Measurements from ENCODE around the gene PCP2. TPM values are rescaled to one million over a fixed set of nuclear protein-coding genes. Genes with fewer than 3 reads are reported as not detected.
"Not testable (repeated sequence)": the region's sequence is repeated elsewhere in the genome, so short reads cannot be mapped to it uniquely, and the experiment has no call there.

PCP2 gene
- polyA plus RNA-seq, 6 donors from 2014 or later = 0.64 to 0.76 (median 0.70) TPM; not detected in 2

DNA sequence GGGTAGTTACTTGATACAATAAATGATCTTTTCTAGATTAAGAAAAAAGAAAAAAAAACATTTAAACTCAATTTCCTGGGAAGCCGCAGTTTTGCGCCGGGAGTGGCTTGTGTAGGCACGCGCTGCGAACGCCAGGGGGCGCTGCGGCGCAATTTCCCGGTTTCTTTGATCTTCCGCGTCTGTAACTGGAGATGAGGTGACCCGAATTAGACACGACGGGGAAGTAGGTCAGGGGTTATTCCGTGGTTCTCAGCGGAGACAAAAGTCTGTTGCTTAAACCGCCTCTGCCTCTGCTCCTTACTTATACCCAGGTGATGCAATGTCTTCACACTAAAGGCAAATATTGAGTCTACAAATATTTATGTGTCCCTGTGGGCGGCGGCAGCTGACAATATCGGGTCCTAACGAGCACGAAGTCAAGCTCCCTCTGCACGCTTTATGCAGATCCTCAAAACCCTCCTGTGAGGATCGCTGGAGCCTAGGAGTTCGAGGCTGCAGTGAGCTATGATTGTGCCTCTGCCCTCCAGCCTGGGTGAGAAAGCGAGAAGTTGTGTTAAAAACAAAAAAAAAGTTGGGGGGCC, 18.6 kb upstream of the PCP2 start:
- H3K4me3 Mint-ChIP-seq = peak overlapping the region; percentile 59 to 92 (median 85)
- no peaks in the 10 kb centered on the region for H3K36me3 Mint-ChIP-seq
- H3K4me1 Mint-ChIP-seq = peaks cover 10 to 15% (median 14%) of the 10 kb centered on the region in 3 donors
- DNase-seq = peak; percentile 74
- H3K27ac Mint-ChIP-seq = peak overlapping the region in 3 of 6 donors; percentile 44 to 94 (median 90)
- H3K9me3 Mint-ChIP-seq = no peaks in the 10 kb centered on the region
- H3K27me3 Mint-ChIP-seq = peaks cover 0 to 10% (median 0%) of the 10 kb centered on the region in 3 donors
- ATAC-seq (ENCODE audit: low read depth in 2 of 2) = peak; percentile 90 to 93

DNA sequence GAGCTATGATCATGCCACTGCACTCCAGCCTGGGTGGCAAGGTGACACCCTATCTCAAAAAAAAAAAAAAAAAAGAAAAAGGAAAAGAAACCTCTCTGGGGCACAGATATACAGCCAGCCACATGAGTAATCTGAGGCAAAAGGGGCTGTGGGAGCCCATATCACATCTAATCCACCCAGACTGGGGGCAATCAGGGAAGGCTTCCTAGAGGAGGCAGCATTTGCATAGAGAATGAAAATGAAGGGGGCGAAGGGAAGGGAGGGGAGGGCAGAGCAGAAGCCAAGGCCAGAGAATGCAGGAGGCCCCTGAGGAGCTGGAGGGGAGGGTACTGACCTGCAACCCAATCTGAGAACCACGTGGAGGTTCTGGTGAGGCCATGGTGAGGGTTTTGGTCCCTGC, 16.6 kb upstream of the PCP2 start:
- no peak for DNase-seq

DNA sequence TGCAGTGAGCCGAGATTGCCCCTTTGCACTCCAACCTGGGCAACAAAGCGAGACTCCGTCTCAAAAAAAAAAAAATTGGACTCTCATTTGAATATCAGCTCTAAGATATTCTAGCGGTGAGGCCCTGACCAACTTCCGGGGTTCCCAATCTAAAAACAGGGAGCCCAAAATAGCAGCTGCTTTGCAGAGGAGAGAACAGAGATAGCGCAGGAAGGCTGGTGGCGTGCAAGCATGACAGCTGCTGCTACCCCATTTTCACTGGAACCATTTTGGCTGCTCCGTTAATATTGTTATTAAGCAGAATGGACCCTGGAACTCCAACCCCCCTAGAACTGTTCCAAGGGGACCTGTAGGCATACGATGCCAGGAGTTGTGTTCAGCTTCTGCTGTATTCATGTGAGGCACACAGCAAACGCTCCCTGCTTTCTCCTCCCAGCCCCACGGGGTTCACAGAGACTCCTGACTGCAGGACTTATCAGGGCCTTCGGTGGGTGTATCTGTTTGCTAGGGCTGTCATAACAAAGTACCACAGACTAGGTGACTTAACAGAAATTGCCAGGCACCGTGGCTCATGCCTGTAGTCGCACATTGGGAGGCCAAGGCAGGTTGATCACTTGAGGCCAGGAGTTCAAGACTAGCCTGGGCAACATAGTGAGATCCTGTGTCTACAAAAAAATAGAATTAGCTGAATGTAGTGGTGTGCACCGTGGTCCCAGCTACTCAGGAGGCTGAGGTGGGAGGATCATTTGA, 14.9 kb upstream of the PCP2 start:
- H3K4me1 Mint-ChIP-seq = peaks cover 14 to 20% (median 19%) of the 10 kb centered on the region in 3 donors
- peaks cover 0 to 10% (median 0%) of the 10 kb centered on the region in 3 donors for H3K27me3 Mint-ChIP-seq
- no peak for DNase-seq
- H3K4me3 Mint-ChIP-seq = no peak overlapping the region
- no peak for ATAC-seq (ENCODE audit: low read depth in 2 of 2)
- H3K27ac Mint-ChIP-seq = no peak overlapping the region
- H3K36me3 Mint-ChIP-seq = peaks cover 0 to 10% of the 10 kb centered on the region in 2 donors
- H3K9me3 Mint-ChIP-seq = no peaks in the 10 kb centered on the region

More for the DNA sequence above, 16.6 kb upstream of the PCP2 start:
- Mint-ChIP-seq H3K4me3 (peak overlapping the region in 1 of 8 donors; percentile 70), H3K9me3 (no peaks in the 10 kb centered on the region), H3K4me1 (peaks cover 13 to 16% (median 14%) of the 10 kb centered on the region in 3 donors), H3K27ac (peak overlapping the region in 1 of 6 donors; percentile 71), H3K36me3 (peaks cover 0 to 10% of the 10 kb centered on the region in 2 donors), H3K27me3 (peaks cover 0 to 10% (median 0%) of the 10 kb centered on the region in 3 donors)
- no peak for ATAC-seq (ENCODE audit: low read depth in 2 of 2)

DNA sequence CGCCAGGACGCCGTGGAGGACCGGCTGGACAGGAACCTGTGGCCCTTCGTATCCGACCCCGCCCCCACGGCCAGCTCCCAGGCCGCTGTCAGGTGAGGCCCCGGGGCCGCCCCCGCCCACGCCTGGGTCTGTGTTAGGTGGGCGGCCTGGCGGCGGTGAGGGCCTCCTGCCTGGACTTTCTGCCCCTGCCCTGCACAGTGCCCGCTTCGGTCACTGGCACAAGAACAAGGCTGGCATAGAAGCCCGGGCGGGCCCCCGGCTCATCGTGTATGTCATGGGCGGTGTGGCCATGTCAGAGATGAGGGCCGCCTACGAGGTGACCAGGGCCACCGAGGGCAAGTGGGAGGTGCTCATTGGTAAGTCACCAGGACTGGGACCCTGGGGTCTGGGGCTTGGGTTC, 13.6 kb upstream of the PCP2 start:
- Mint-ChIP-seq H3K27me3 (peaks cover 0 to 1% (median 0%) of the 10 kb centered on the region in 3 donors), H3K36me3 (peaks cover 0 to 10% of the 10 kb centered on the region in 2 donors), H3K4me3 (no peak overlapping the region), H3K27ac (no peak overlapping the region), H3K4me1 (peaks cover 8 to 11% (median 9%) of the 10 kb centered on the region in 3 donors), H3K9me3 (no peaks in the 10 kb centered on the region)
- ATAC-seq (ENCODE audit: low read depth in 2 of 2) (no peak), DNase-seq (no peak)

DNA sequence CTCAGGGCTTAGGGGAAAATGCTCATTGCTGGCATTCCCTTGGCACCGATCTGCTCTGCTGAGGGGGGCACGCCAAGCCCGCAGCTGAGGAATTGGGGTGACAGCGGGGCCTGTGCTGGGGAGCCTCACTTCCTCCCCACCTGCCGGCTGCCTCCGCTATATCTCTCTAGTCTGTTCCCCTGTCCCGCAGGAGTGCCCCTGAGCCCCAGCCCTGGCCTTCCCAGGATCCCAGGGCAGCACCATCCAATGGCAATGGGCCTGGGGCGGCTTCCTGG, 12.8 kb upstream of the PCP2 start:
- Mint-ChIP-seq H3K4me3 (no peak overlapping the region), H3K4me1 (peaks cover 2 to 9% (median 7%) of the 10 kb centered on the region in 3 donors), H3K27me3 (no peaks in the 10 kb centered on the region), H3K27ac (peak overlapping the region in 1 of 6 donors; percentile 79), H3K36me3 (peaks cover 0 to 10% of the 10 kb centered on the region in 2 donors), H3K9me3 (no peaks in the 10 kb centered on the region)
- DNase-seq (no peak), ATAC-seq (ENCODE audit: low read depth in 2 of 2) (no peak)

DNA sequence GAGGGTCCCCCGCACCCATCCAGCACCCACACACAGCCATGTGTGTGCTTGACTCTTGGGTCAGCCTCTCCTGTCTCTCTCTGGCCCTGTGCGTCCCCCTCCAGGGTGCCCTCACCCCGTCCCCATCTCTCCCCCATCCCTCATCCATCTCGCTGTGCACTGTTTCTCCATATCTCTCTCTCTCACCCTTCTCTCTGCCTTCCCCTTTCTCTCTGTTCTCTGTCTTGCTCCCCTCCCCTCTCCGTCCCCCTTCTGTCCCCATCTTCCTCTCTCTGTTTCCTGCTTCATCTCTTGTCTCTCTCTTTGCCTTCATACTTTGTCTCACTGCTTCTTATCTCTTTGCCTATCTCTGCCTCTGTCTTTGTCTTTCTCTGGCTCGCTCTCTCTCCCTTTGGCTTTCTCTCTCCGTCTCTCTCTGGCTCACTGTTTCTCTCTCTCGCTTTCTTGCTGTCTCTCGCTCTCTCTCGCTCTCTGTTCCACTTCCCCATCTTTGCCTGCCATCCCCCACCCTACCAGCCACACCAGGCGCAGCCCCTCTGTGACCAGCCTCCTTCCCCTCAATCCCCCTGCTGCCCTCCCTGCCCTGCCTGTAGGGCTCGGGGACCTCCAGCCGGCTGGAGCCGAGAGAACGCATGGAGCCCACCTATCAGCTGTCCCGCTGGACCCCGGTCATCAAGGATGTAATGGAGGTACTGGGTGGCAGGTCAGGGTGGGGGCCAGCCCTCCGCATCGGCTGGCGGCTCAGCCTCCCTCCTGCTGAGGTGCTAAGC, 12.3 kb upstream of the PCP2 start:
- no peaks in the 10 kb centered on the region for H3K9me3 Mint-ChIP-seq
- H3K27ac Mint-ChIP-seq = peak overlapping the region in 1 of 6 donors; percentile 30
- ATAC-seq (ENCODE audit: low read depth in 2 of 2) = no peak
- H3K27me3 Mint-ChIP-seq = no peaks in the 10 kb centered on the region
- peaks cover 0 to 10% of the 10 kb centered on the region in 2 donors for H3K36me3 Mint-ChIP-seq
- peaks cover 2 to 9% (median 7%) of the 10 kb centered on the region in 3 donors for H3K4me1 Mint-ChIP-seq
- no peak for DNase-seq
- H3K4me3 Mint-ChIP-seq = peak overlapping the region in 1 of 8 donors; percentile 44

DNA sequence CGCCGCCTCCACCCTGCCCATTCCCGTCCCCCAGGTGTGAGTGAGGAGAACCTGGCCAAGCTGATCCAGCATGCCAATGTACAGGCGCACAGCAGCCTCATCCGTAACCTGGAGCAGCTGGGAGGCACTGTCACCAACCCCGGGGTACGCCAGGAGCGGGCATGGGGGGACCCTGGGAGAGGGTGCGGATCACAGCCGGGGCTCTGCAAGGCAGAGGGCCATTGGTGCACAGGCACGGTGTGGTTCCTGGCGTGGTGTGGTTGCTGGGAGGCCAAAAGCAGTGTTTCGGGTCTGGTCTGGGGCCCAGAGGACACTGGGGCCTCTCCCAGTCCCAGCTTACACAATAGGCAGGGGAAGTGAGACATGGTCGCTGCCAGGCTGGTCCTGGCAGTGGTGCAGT, 11.6 kb upstream of the PCP2 start:
- H3K27ac Mint-ChIP-seq = peak overlapping the region in 1 of 6 donors; percentile 83

DNA sequence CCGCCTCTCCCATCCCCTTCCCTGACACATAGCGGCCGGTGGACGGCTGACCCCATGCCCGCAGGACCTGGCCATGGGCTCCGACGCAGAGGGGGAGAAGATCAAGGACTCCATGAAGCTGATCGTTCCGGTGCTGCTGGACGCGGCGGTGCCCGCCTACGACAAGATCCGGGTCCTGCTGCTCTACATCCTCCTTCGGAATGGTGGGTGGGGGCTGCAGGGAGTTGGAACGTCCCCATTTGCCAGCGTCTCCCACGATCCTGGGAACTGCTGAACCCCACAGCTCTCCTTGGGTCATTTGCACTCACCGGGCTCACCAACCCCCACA, 11.0 kb upstream of the PCP2 start:
- ATAC-seq (ENCODE audit: low read depth in 2 of 2) (no peak), DNase-seq (no peak)
- no peaks in the 10 kb centered on the region for H3K27me3 Mint-ChIP-seq
- no peak overlapping the region for H3K27ac Mint-ChIP-seq
- peak overlapping the region in 1 of 8 donors; percentile 35 for H3K4me3 Mint-ChIP-seq
- peaks cover 0 to 1% (median 0%) of the 10 kb centered on the region in 7 donors for H3K9me3 Mint-ChIP-seq
- H3K36me3 Mint-ChIP-seq = peaks cover 0 to 18% of the 10 kb centered on the region in 2 donors
- H3K4me1 Mint-ChIP-seq = peaks cover 12 to 18% (median 18%) of the 10 kb centered on the region in 3 donors

More for the DNA sequence above, 11.6 kb upstream of the PCP2 start:
- no peak for ATAC-seq (ENCODE audit: low read depth in 2 of 2)
- Mint-ChIP-seq H3K9me3 (no peaks in the 10 kb centered on the region), H3K27me3 (no peaks in the 10 kb centered on the region), H3K4me1 (peaks cover 6 to 11% (median 11%) of the 10 kb centered on the region in 3 donors), H3K36me3 (peaks cover 0 to 11% of the 10 kb centered on the region in 2 donors), H3K4me3 (peak overlapping the region in 1 of 8 donors; percentile 75)
- no peak for DNase-seq

DNA sequence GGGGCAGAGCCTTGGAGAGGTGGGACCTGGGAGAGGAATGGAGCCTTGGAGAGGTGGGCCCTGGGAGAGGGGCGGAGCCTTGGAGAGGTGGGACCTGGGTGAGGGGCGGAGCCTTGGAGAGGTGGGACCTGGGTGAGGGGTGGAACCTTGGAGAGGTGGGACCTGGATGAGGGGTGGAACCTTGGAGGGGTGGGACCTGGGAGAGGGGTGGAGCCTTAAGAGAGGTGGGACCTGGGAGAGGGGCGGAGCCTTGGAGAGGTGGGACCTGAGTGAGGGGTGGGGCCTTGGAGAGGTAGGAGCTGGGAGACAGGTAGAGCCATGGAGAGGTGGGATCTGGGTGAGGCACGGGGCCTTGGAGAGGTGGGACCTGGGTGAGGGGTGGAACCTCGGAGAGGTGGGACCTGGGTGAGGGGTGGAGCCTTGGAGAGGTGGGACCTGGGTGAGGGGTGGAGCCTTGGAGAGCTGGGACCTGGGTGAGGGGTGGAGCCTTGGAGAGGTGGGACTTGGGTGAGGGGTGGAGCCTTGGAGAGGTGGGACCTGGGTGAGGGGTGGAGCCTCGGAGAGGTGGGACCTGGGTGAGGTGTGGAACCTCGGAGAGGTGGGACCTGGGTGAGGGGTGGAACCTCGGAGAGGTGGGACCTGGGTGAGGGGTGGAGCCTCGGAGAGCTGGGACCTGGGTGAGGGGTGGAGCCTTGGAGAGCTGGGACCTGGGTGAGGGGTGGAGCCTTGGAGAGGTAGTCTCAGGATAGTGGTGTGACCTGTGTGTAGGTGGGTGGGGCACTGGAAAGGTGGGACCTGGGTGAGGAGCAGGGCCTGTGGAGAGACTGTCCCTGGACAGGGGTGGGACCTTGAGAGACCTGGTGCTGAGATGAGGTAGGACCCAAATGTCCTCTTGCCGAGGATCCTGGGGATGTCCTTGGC, 10.4 kb upstream of the PCP2 start:
- H3K4me3 Mint-ChIP-seq = peak overlapping the region in 1 of 8 donors; percentile 35
- H3K36me3 Mint-ChIP-seq = peaks cover 0 to 18% of the 10 kb centered on the region in 2 donors
- not testable (repeated sequence) for H3K27me3 Mint-ChIP-seq; H3K9me3 Mint-ChIP-seq; ATAC-seq (ENCODE audit: low read depth in 2 of 2); DNase-seq
- peaks cover 19 to 24% (median 24%) of the 10 kb centered on the region in 3 donors for H3K4me1 Mint-ChIP-seq
- peak overlapping the region in 1 of 6 donors; percentile 69 for H3K27ac Mint-ChIP-seq

DNA sequence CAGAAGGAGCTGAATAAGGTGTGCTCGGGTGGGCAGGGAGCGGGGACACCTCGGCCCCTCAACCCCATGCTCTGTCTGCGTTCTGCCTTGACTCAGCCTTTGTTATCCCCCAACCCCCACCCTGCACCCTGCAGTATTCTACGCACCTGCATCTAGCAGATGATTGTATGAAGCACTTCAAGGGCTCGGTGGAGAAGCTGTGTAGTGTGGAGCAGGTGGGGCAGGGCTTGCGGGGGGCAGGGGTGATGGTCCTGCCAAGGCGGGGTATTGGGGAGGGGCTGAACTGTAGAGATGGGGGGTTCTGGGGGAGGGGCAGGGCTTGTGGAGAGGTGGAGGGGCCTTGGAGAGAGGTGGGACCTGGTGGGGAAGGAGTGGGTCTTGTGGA, 9.5 kb upstream of the PCP2 start:
- Mint-ChIP-seq H3K9me3 (peaks cover 0 to 1% (median 0%) of the 10 kb centered on the region in 7 donors), H3K27ac (peak overlapping the region in 1 of 6 donors; percentile 32), H3K27me3 (no peaks in the 10 kb centered on the region), H3K36me3 (peaks cover 0 to 18% of the 10 kb centered on the region in 2 donors), H3K4me1 (peaks cover 25 to 31% (median 25%) of the 10 kb centered on the region in 3 donors), H3K4me3 (no peak overlapping the region)
- ATAC-seq (ENCODE audit: low read depth in 2 of 2) (no peak), DNase-seq (no peak)

DNA sequence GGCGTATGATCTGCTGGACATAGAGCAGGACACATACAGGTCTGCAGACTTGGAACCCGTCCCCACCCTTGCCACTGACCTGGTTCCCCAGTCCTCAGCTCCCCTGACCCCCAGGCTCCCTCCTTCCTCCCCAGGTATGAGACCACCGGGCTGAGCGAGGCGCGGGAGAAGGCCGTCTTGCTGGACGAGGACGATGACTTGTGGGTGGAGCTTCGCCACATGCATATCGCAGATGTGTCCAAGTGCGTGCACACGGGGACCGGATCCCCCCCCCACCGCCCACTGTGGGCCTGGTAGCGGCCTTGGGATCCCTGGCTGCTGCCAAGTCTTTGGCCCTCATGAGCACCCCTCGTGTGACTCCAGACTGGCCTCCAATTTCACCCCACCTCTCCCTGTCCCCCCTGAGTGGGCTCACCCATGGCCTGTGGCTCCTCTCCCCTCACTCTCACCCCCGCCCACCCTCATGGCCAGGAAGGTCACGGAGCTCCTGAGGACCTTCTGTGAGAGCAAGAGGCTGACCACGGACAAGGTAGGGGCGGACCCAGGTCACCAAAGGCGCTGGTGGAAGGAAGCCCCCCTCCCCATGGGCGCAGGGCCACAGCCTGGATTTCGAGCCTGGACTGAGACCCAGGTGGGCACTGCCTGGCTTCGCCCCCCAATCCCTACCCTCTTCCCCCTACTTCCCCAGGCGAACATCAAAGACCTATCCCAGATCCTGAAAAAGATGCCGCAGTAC, 8.9 kb upstream of the PCP2 start:
- H3K9me3 Mint-ChIP-seq = peaks cover 0 to 1% (median 0%) of the 10 kb centered on the region in 7 donors
- peaks cover 25 to 37% (median 29%) of the 10 kb centered on the region in 3 donors for H3K4me1 Mint-ChIP-seq
- H3K4me3 Mint-ChIP-seq = no peak overlapping the region
- H3K27ac Mint-ChIP-seq = peak overlapping the region in 1 of 6 donors; percentile 32
- no peak for DNase-seq
- peaks cover 0 to 18% of the 10 kb centered on the region in 2 donors for H3K36me3 Mint-ChIP-seq
- no peaks in the 10 kb centered on the region for H3K27me3 Mint-ChIP-seq
- no peak for ATAC-seq (ENCODE audit: low read depth in 2 of 2)
